ENCODE measurements around the gene KCNJ16. TPM values are rescaled to one million over a fixed set of nuclear protein-coding genes. Genes with fewer than 3 reads are reported as not detected.

KCNJ16 gene
- total and polyA plus RNA-seq, 7 experiments from 2014 or later = not detected

- H3K4me1 ChIP-seq (ENCODE audit: control insufficient read depth in 2 of 2, insufficient read depth in 2 of 2, low read length in 2 of 2) = no peaks in the 10 kb centered on the region
- H3K27me3 ChIP-seq (ENCODE audit: control insufficient read depth in 2 of 2, insufficient read depth in 2 of 2, low read length in 2 of 2) = peaks cover 0 to 3% of the 10 kb centered on the region in 2 donors
- Mint-ChIP-seq H3K4me1 (peaks cover 0 to 10% (median 0%) of the 10 kb centered on the region in 7 donors), H3K27ac (no peak overlapping the region), H3K4me3 (no peak overlapping the region), H3K9me3 (peaks cover 0 to 18% (median 6%) of the 10 kb centered on the region in 11 donors), H3K27me3 (peaks cover 0 to 7% (median 0%) of the 10 kb centered on the region in 5 donors), H3K36me3 (no peaks in the 10 kb centered on the region)
- no peak overlapping the region for H3K4me3 ChIP-seq (ENCODE audit: low read length)
- no peaks in the 10 kb centered on the region for H3K9me3 ChIP-seq (ENCODE audit: control insufficient read depth in 2 of 3, low read length in 3 of 3)
- ATAC-seq = no peak
- ChIA-PET POLR2A (no interaction called here), CTCF (no interaction called here)
- no peaks in the 10 kb centered on the region for H3K36me3 ChIP-seq (ENCODE audit: control insufficient read depth in 2 of 3, insufficient read depth in 3 of 3, low read length in 3 of 3)
- no peak overlapping the region for H3K27ac ChIP-seq (ENCODE audit: low read depth, low read length)
- intact Hi-C loops (cut with micrococcal nuclease) = no loop called here
- no peak for DNase-seq
Observed at GRCh38 chr17:70119545-70119944, 44.5 kb downstream of the KCNJ16 start.

GRCh38 chr17:70119983-70120382 lies 45.0 kb downstream of the KCNJ16 start:
- Histone ChIP-seq H3K27ac (ENCODE audit: low read depth, low read length) (no peak overlapping the region), H3K36me3 (ENCODE audit: control insufficient read depth in 2 of 3, insufficient read depth in 3 of 3, low read length in 3 of 3) (no peaks in the 10 kb centered on the region), H3K4me3 (ENCODE audit: low read length) (no peak overlapping the region), H3K4me1 (ENCODE audit: control insufficient read depth in 2 of 2, insufficient read depth in 2 of 2, low read length in 2 of 2) (no peaks in the 10 kb centered on the region), H3K27me3 (ENCODE audit: control insufficient read depth in 2 of 2, insufficient read depth in 2 of 2, low read length in 2 of 2) (peaks cover 0 to 3% of the 10 kb centered on the region in 2 donors), H3K9me3 (ENCODE audit: control insufficient read depth in 2 of 3, low read length in 3 of 3) (no peaks in the 10 kb centered on the region)
- Mint-ChIP-seq H3K4me1 (peaks cover 0 to 10% (median 0%) of the 10 kb centered on the region in 7 donors), H3K9me3 (peaks cover 0 to 18% (median 6%) of the 10 kb centered on the region in 11 donors), H3K4me3 (no peak overlapping the region), H3K27me3 (peaks cover 0 to 7% (median 2%) of the 10 kb centered on the region in 5 donors), H3K27ac (no peak overlapping the region), H3K36me3 (no peaks in the 10 kb centered on the region)
- no peak for DNase-seq
- ChIA-PET POLR2A (no interaction called here), CTCF (no interaction called here)
- intact Hi-C loops (cut with micrococcal nuclease) = no loop called here
- ATAC-seq = peak; percentile 60

- Histone ChIP-seq H3K36me3 (ENCODE audit: control insufficient read depth in 2 of 3, insufficient read depth in 3 of 3, low read length in 3 of 3) (no peaks in the 10 kb centered on the region), H3K9me3 (ENCODE audit: control insufficient read depth in 2 of 3, low read length in 3 of 3) (no peaks in the 10 kb centered on the region), H3K27ac (ENCODE audit: low read depth, low read length) (no peak overlapping the region), H3K4me1 (ENCODE audit: control insufficient read depth in 2 of 2, insufficient read depth in 2 of 2, low read length in 2 of 2) (no peaks in the 10 kb centered on the region), H3K4me3 (ENCODE audit: low read length) (no peak overlapping the region), H3K27me3 (ENCODE audit: control insufficient read depth in 2 of 2, insufficient read depth in 2 of 2, low read length in 2 of 2) (peaks cover 0 to 3% of the 10 kb centered on the region in 2 donors)
- no peak overlapping the region for H3K27ac Mint-ChIP-seq
- no peak for DNase-seq
- H3K9me3 Mint-ChIP-seq = peaks cover 0 to 18% (median 6%) of the 10 kb centered on the region in 11 donors
- no peaks in the 10 kb centered on the region for H3K36me3 Mint-ChIP-seq
- peaks cover 0 to 6% (median 2%) of the 10 kb centered on the region in 5 donors for H3K27me3 Mint-ChIP-seq
- CTCF ChIA-PET = no interaction called here
- intact Hi-C loops (cut with micrococcal nuclease) = no loop called here
- ATAC-seq = no peak
- H3K4me1 Mint-ChIP-seq = peaks cover 0 to 10% (median 0%) of the 10 kb centered on the region in 7 donors
- POLR2A ChIA-PET = no interaction called here
- no peak overlapping the region for H3K4me3 Mint-ChIP-seq
Observed at GRCh38 chr17:70120425-70120824, 45.4 kb downstream of the KCNJ16 start.

- Mint-ChIP-seq H3K27me3 (peaks cover 0 to 5% (median 2%) of the 10 kb centered on the region in 5 donors), H3K9me3 (peaks cover 0 to 18% (median 6%) of the 10 kb centered on the region in 11 donors), H3K27ac (no peak overlapping the region), H3K36me3 (no peaks in the 10 kb centered on the region), H3K4me1 (peaks cover 0 to 10% (median 0%) of the 10 kb centered on the region in 7 donors), H3K4me3 (no peak overlapping the region)
- Histone ChIP-seq H3K9me3 (ENCODE audit: control insufficient read depth in 2 of 3, low read length in 3 of 3) (no peaks in the 10 kb centered on the region), H3K36me3 (ENCODE audit: control insufficient read depth in 2 of 3, insufficient read depth in 3 of 3, low read length in 3 of 3) (no peaks in the 10 kb centered on the region), H3K4me1 (ENCODE audit: control insufficient read depth in 2 of 2, insufficient read depth in 2 of 2, low read length in 2 of 2) (no peaks in the 10 kb centered on the region), H3K27ac (ENCODE audit: low read depth, low read length) (no peak overlapping the region), H3K4me3 (ENCODE audit: low read length) (no peak overlapping the region), H3K27me3 (ENCODE audit: control insufficient read depth in 2 of 2, insufficient read depth in 2 of 2, low read length in 2 of 2) (peaks cover 0 to 3% of the 10 kb centered on the region in 2 donors)
- ATAC-seq (no peak), DNase-seq (no peak)
- CTCF ChIA-PET = no interaction called here
- POLR2A ChIA-PET = no interaction called here
- intact Hi-C loops (cut with micrococcal nuclease) = no loop called here
Observed at GRCh38 chr17:70121126-70121525, 46.1 kb downstream of the KCNJ16 start.

- intact Hi-C loops (cut with micrococcal nuclease) = no loop called here
- H3K27ac Mint-ChIP-seq = no peak overlapping the region
- CTCF ChIA-PET = no interaction called here
- H3K27me3 ChIP-seq (ENCODE audit: control insufficient read depth in 2 of 2, insufficient read depth in 2 of 2, low read length in 2 of 2) = no peaks in the 10 kb centered on the region
- ATAC-seq = peak; percentile 54
- H3K27me3 Mint-ChIP-seq = peaks cover 0 to 5% (median 0%) of the 10 kb centered on the region in 5 donors
- no peak overlapping the region for H3K4me3 ChIP-seq (ENCODE audit: low read length)
- H3K4me1 Mint-ChIP-seq = peaks cover 0 to 10% (median 0%) of the 10 kb centered on the region in 7 donors
- POLR2A ChIA-PET = no interaction called here
- peaks cover 0 to 18% (median 5%) of the 10 kb centered on the region in 11 donors for H3K9me3 Mint-ChIP-seq
- no peaks in the 10 kb centered on the region for H3K4me1 ChIP-seq (ENCODE audit: control insufficient read depth in 2 of 2, insufficient read depth in 2 of 2, low read length in 2 of 2)
- no peaks in the 10 kb centered on the region for H3K9me3 ChIP-seq (ENCODE audit: control insufficient read depth in 2 of 3, low read length in 3 of 3)
- no peaks in the 10 kb centered on the region for H3K36me3 Mint-ChIP-seq
- no peak for DNase-seq
- no peak overlapping the region for H3K4me3 Mint-ChIP-seq
- H3K36me3 ChIP-seq (ENCODE audit: control insufficient read depth in 2 of 3, insufficient read depth in 3 of 3, low read length in 3 of 3) = no peaks in the 10 kb centered on the region
- no peak overlapping the region for H3K27ac ChIP-seq (ENCODE audit: low read depth, low read length)
Observed at GRCh38 chr17:70123193-70123592, 48.2 kb downstream of the KCNJ16 start.

- Mint-ChIP-seq H3K4me1 (peaks cover 0 to 10% (median 0%) of the 10 kb centered on the region in 7 donors), H3K36me3 (no peaks in the 10 kb centered on the region), H3K9me3 (peaks cover 0 to 13% (median 5%) of the 10 kb centered on the region in 11 donors), H3K27ac (no peak overlapping the region), H3K27me3 (peaks cover 0 to 5% (median 2%) of the 10 kb centered on the region in 5 donors), H3K4me3 (no peak overlapping the region)
- Histone ChIP-seq H3K4me1 (ENCODE audit: control insufficient read depth in 2 of 2, insufficient read depth in 2 of 2, low read length in 2 of 2) (no peaks in the 10 kb centered on the region), H3K27ac (ENCODE audit: low read depth, low read length) (no peak overlapping the region), H3K9me3 (ENCODE audit: control insufficient read depth in 2 of 3, low read length in 3 of 3) (no peaks in the 10 kb centered on the region), H3K27me3 (ENCODE audit: control insufficient read depth in 2 of 2, insufficient read depth in 2 of 2, low read length in 2 of 2) (no peaks in the 10 kb centered on the region), H3K4me3 (ENCODE audit: low read length) (no peak overlapping the region), H3K36me3 (ENCODE audit: control insufficient read depth in 2 of 3, insufficient read depth in 3 of 3, low read length in 3 of 3) (no peaks in the 10 kb centered on the region)
- ChIA-PET POLR2A (no interaction called here), CTCF (no interaction called here)
- DNase-seq (no peak), ATAC-seq (no peak)
- intact Hi-C loops (cut with micrococcal nuclease) = no loop called here
Observed at GRCh38 chr17:70124723-70125122, 49.7 kb downstream of the KCNJ16 start.

GRCh38 chr17:70127221-70127873 lies 52.3 kb downstream of the KCNJ16 start:
- Mint-ChIP-seq H3K4me1 (peaks cover 0 to 5% (median 0%) of the 10 kb centered on the region in 7 donors), H3K9me3 (peaks cover 0 to 6% (median 0%) of the 10 kb centered on the region in 11 donors), H3K4me3 (no peak overlapping the region), H3K27ac (no peak overlapping the region), H3K27me3 (peaks cover 0 to 5% (median 2%) of the 10 kb centered on the region in 5 donors), H3K36me3 (no peaks in the 10 kb centered on the region)
- no peaks in the 10 kb centered on the region for H3K36me3 ChIP-seq (ENCODE audit: control insufficient read depth in 2 of 3, insufficient read depth in 3 of 3, low read length in 3 of 3)
- H3K4me3 ChIP-seq (ENCODE audit: low read length) = no peak overlapping the region
- ChIA-PET POLR2A (no interaction called here), CTCF (interaction anchor here (0.6 kb wide), 1 partner anchor 62 kb away, joined by 3 read pairs; no protein-coding TSS in a partner anchor)
- no peaks in the 10 kb centered on the region for H3K9me3 ChIP-seq (ENCODE audit: control insufficient read depth in 2 of 3, low read length in 3 of 3)
- H3K27me3 ChIP-seq (ENCODE audit: control insufficient read depth in 2 of 2, insufficient read depth in 2 of 2, low read length in 2 of 2) = no peaks in the 10 kb centered on the region
- intact Hi-C loops (cut with micrococcal nuclease) = no loop called here
- no peaks in the 10 kb centered on the region for H3K4me1 ChIP-seq (ENCODE audit: control insufficient read depth in 2 of 2, insufficient read depth in 2 of 2, low read length in 2 of 2)
- H3K27ac ChIP-seq (ENCODE audit: low read depth, low read length) = no peak overlapping the region
- ATAC-seq = no peak
- no peak for DNase-seq
